Tibial nerve (tissue), 4 donors: ENCODE results near the gene RUSC2. TPM values are rescaled to one million over a fixed set of nuclear protein-coding genes. Genes with fewer than 3 reads are reported as not detected.

ENCODE experiments used
- DNase-seq, 2 donors: peaks; one replicate each; pipeline ENCODE4 v3.0.0-alpha.2; 2019; ENCODE audit warnings: low spot score in 2 of 2
- H3K27ac ChIP-seq, 4 donors: fragments of 200-600 bp; sonication (generic) in 3 of 4; one replicate each; pipeline ENCODE4 v1.5.1; 2017 to 2019; ENCODE audit warnings: mild to moderate bottlenecking in 1 of 4
- H3K27me3 ChIP-seq, 2 donors: fragments of 200-600 bp; sonication (generic) in 1 of 2; one replicate each; pipeline versions ENCODE4 v1.5.1 to v1.6.0; 2017 to 2019
- H3K36me3 ChIP-seq, 3 donors: fragments of 200-600 bp; sonication (generic); one replicate each; pipeline ENCODE4 v1.5.1; 2018 to 2019
- H3K4me1 ChIP-seq, 4 donors: fragments of 200-600 bp; sonication (generic) in 3 of 4; one replicate each; pipeline ENCODE4 v1.5.1; 2017 to 2019
- H3K4me3 ChIP-seq, 4 donors: fragments of 200-600 bp; sonication (generic) in 3 of 4; one replicate each; pipeline ENCODE4 v1.5.1; 2017 to 2019; ENCODE audit warnings: mild to moderate bottlenecking in 1 of 4, moderate library complexity in 1 of 4
- H3K9me3 ChIP-seq, 4 donors: fragments of 200-600 bp; sonication (generic) in 3 of 4; one replicate each; pipeline ENCODE4 v1.5.1; 2017 to 2019
- EP300 ChIP-seq, 2 donors: sonication (generic); formaldehyde crosslinking; IDR thresholded peaks; one replicate each; pipeline ENCODE4 v1.6.1; 2017; ENCODE audit warnings: antibody characterized with exemption in 2 of 2, mild to moderate bottlenecking in 1 of 2
- POLR2A ChIP-seq, 2 donors: fragments of 450-650 bp; IDR thresholded peaks; one replicate each; pipeline ENCODE4 v1.6.1; 2017; ENCODE audit warnings: antibody characterized with exemption in 2 of 2, mild to moderate bottlenecking in 2 of 2, moderate library complexity in 2 of 2
- WGBS, 2 donors: methylation state at CpG; one replicate each; pipeline ENCODE4 v1.1.5; 2018; 5-methylcytosine and 5-hydroxymethylcytosine counted together
- total RNA-seq, 4 donors: library from RNA; depleted of rRNA; stranded (reverse); fragments of >200 nt; gene quantifications; one replicate each; pipeline ENCODE4 v1.1.0, GENCODE V29; 2016
- TF ChIP-seq, protein P1 (sequence below), 5 experiments: fragments of 200-600 bp in 3 of 5; fragments of 450-650 bp in 2 of 5; sonication (generic) in 3 of 5; IDR thresholded peaks; one replicate each; pipeline ENCODE4 v1.5.1; 2016 to 2019; ENCODE audit warnings: antibody characterized with exemption in 5 of 5, mild to moderate bottlenecking in 3 of 5, moderate library complexity in 2 of 5

The RUSC2 gene
- total RNA-seq, 4 donors from 2014 or later = 28.8 to 39.3 (median 35.4) TPM

DNA sequence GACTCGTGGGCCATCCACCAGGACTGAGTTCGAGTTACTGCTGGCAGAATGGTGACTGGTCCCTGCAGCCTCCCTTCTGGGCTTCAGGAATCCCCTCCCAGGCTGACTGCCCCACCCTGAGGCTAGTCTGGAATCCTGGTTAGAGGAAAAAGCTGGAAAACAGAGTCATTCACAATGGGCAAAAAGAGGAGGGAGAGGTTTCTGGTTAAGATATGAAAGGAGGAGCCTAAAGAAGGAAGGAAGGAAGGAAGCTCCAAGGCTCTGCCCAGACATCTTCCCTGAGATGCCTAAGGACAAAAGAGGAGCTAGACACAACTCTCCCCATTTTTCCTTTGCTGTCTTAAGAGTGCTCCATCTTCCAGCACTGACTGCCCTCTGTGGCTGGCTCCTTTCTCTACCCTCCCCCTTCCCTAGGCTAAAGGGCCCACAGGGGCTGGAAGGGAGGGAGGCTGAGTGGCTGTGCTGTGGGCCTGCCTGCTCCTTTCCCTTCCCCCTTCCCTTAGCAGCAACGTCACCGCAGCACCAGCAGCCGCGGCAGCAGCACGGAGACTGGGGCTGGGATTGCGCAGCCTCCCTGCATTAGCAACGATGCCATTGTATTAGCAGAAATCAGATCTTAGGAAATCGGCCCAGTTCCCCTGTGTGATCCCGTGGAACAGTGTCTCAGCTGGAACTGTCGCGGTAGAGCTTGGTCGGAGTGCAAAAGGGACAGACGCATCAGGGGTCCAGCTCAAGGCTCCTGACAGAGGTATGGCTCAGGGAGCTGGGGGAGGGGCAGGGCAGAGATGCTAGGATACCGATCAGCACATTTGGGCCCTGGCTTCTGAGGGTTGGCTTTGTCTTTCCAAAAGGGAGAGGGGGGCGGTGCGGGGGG, 48.7 kb downstream of the RUSC2 start:
- TF ChIP-seq EP300 (IDR thresholded peaks at IDR 0.05) (peak in 1 of 2 donors; percentile 71), POLR2A (IDR thresholded peaks at IDR 0.05) (peak in 1 of 2 donors; percentile 54)
- TF ChIP-seq, protein P1, sequence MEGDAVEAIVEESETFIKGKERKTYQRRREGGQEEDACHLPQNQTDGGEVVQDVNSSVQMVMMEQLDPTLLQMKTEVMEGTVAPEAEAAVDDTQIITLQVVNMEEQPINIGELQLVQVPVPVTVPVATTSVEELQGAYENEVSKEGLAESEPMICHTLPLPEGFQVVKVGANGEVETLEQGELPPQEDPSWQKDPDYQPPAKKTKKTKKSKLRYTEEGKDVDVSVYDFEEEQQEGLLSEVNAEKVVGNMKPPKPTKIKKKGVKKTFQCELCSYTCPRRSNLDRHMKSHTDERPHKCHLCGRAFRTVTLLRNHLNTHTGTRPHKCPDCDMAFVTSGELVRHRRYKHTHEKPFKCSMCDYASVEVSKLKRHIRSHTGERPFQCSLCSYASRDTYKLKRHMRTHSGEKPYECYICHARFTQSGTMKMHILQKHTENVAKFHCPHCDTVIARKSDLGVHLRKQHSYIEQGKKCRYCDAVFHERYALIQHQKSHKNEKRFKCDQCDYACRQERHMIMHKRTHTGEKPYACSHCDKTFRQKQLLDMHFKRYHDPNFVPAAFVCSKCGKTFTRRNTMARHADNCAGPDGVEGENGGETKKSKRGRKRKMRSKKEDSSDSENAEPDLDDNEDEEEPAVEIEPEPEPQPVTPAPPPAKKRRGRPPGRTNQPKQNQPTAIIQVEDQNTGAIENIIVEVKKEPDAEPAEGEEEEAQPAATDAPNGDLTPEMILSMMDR (IDR thresholded peaks at IDR 0.05) = no peak
- H3K27ac ChIP-seq = peak overlapping the region; percentile 82 to 95 (median 90)
- 4 to 5% methylated on average over 18 of the region's 18 CpGs for WGBS, 2 donors
- no peaks in the 10 kb centered on the region for H3K27me3 ChIP-seq
- H3K4me1 ChIP-seq = peaks cover 0 to 67% (median 31%) of the 10 kb centered on the region in 4 donors
- H3K9me3 ChIP-seq = no peaks in the 10 kb centered on the region
- H3K4me3 ChIP-seq = peak overlapping the region; percentile 27 to 52 (median 37)
- DNase-seq = peak; percentile 50 to 56
- no peaks in the 10 kb centered on the region for H3K36me3 ChIP-seq

Other genes with a start within 250 kb of the RUSC2 start
- gene TESK1, start 115.2 kb downstream of the RUSC2 start, total RNA-seq = 10 to 100 TPM; 29.3 to 40.0 (median 35.6) TPM
- gene CD72, start 128.3 kb downstream of the RUSC2 start, total RNA-seq = 1 to 10 TPM in 3 of 4 donors, not detected in 1; 1.9 to 6.0 (median 3.5) TPM
- under 1 TPM in 1 of 4 donors, not detected in 3; 0.39 TPM for gene SIT1, start 160.8 kb downstream of the RUSC2 start, total RNA-seq
- 1,000 to 10,000 TPM in 3 of 4 donors, 100 to 1,000 TPM in 1; 649 to 2,915 (median 1,530) TPM for gene RMRP, start 167.9 kb downstream of the RUSC2 start, total RNA-seq
- 10 to 100 TPM; 41.6 to 58.8 (median 47.8) TPM for gene CCDC107, start 168.2 kb downstream of the RUSC2 start, total RNA-seq
- gene ARHGEF39, start 175.1 kb downstream of the RUSC2 start, total RNA-seq = 1 to 10 TPM in 2 of 4 donors, under 1 TPM in 1, not detected in 1; 0.20 to 4.8 (median 1.0) TPM
- under 1 TPM in 1 of 4 donors, not detected in 3; 0.84 TPM for gene CA9, start 183.8 kb downstream of the RUSC2 start, total RNA-seq
- 100 to 1,000 TPM; 229 to 350 (median 289) TPM for gene TPM2, start 199.8 kb downstream of the RUSC2 start, total RNA-seq
- 100 to 1,000 TPM; 284 to 405 (median 350) TPM for gene TLN1, start 242.1 kb downstream of the RUSC2 start, total RNA-seq
- gene CREB3, start 242.6 kb downstream of the RUSC2 start, total RNA-seq = 10 to 100 TPM; 41.6 to 70.1 (median 53.5) TPM